PFSK-1 (cell line): ENCODE results near the gene ZNF396.

Experiments used
- FOXP2 ChIP-seq: optimal IDR thresholded peaks from 2 replicates; pipeline ENCODE3; 2011; ENCODE audit warnings: borderline replicate concordance, control low read depth, inconsistent platforms; ENCODE audit not compliant: insufficient read depth; ENCODE audit errors: extremely low read length, extremely low read depth
- POLR2AphosphoS5 ChIP-seq: IDR thresholded peaks from 2 replicates; pipeline ENCODE4 v1.6.1; 2012; ENCODE audit warnings: low read depth, mild to moderate bottlenecking, control low read depth, low read length, moderate library complexity
- SIN3A ChIP-seq: IDR thresholded peaks from 2 replicates; pipeline ENCODE4 v1.6.1; 2012; ENCODE audit warnings: mild to moderate bottlenecking, low read length, moderate library complexity, borderline replicate concordance; ENCODE audit not compliant: insufficient read depth
- TAF1 ChIP-seq: IDR thresholded peaks from 2 replicates; pipeline ENCODE4 v1.6.1; 2012; ENCODE audit warnings: low read length, control low read depth, borderline replicate concordance; ENCODE audit not compliant: insufficient read depth
- TF ChIP-seq, protein P1 (sequence below), 2 experiments: IDR thresholded peaks; 2 replicates each; pipeline versions ENCODE4 v1.6.1 to v1.8.0; 2011 to 2012; ENCODE audit warnings: low read depth in 2 of 2, low read length in 2 of 2, control low read depth in 1 of 2, inconsistent platforms in 1 of 2, mild to moderate bottlenecking in 1 of 2, moderate library complexity in 1 of 2; ENCODE audit not compliant: insufficient read depth in 1 of 2

The ZNF396 gene

DNA sequence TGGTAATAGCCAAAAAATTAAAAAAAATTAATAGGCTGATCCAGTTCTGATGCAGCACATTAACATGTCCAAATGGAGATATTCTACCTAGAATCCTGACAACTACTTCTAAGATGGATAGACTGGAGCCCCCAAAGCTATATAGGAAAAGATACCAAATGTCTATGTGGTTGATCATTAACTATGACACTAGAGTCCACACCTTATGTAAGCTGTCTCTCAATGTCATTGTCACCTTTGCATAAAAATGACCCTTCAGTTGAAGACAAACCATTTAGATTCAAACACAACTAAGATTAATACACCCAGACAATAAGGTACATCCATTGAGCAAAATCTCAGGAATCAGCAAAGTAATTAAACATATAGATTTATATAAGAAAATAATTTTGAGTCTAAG lies 14.6 kb downstream of the ZNF396 start:
- TF ChIP-seq SIN3A, result no peak
- no peak for TF ChIP-seq POLR2AphosphoS5
- TF ChIP-seq TAF1, result no peak

DNA sequence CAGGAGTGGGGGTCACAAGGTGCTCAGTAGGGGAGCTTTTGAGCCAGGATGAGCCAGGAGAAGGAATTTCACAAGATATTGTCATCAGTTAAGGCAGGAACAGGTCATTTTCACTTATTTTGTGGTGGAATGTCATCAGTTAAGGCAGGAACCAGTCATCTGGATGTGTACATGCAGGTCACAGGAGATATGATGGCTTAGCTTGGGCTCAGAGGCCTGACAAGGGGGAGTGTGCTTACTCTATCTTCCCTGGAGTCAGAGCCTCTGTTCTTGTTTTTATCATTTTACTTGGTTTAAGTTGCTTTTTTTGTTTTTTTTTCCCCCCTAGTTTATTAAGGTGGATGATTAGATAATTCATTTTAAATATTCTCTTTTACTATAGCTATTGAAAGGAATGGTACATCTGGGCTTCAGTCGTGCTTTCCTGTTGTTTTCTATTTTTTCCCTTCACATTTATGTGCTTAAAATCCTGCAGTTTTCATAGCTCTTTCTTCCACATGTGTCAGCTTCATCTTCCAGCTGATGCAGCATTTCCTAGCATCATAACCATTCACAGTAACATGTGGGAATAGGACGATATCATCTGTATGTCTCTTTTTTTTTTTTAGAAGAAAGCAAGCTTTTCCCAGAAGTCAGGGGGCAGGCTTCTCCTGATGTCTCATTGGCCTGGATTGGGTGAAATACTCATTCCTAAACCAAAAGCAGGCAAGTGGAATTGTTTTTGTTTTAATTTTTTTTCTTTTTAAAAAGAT lies 15.4 kb downstream of the ZNF396 start:
- no peak for TF ChIP-seq SIN3A
- TF ChIP-seq POLR2AphosphoS5, result no peak
- TF ChIP-seq, protein P1, sequence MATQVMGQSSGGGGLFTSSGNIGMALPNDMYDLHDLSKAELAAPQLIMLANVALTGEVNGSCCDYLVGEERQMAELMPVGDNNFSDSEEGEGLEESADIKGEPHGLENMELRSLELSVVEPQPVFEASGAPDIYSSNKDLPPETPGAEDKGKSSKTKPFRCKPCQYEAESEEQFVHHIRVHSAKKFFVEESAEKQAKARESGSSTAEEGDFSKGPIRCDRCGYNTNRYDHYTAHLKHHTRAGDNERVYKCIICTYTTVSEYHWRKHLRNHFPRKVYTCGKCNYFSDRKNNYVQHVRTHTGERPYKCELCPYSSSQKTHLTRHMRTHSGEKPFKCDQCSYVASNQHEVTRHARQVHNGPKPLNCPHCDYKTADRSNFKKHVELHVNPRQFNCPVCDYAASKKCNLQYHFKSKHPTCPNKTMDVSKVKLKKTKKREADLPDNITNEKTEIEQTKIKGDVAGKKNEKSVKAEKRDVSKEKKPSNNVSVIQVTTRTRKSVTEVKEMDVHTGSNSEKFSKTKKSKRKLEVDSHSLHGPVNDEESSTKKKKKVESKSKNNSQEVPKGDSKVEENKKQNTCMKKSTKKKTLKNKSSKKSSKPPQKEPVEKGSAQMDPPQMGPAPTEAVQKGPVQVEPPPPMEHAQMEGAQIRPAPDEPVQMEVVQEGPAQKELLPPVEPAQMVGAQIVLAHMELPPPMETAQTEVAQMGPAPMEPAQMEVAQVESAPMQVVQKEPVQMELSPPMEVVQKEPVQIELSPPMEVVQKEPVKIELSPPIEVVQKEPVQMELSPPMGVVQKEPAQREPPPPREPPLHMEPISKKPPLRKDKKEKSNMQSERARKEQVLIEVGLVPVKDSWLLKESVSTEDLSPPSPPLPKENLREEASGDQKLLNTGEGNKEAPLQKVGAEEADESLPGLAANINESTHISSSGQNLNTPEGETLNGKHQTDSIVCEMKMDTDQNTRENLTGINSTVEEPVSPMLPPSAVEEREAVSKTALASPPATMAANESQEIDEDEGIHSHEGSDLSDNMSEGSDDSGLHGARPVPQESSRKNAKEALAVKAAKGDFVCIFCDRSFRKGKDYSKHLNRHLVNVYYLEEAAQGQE (IDR thresholded peaks at IDR 0.05; ENCODE audit: insufficient read depth in 1 of 2, low read depth in 2 of 2, low read length in 2 of 2), result no peak
- no peak for TF ChIP-seq FOXP2
- TF ChIP-seq TAF1, result no peak

DNA sequence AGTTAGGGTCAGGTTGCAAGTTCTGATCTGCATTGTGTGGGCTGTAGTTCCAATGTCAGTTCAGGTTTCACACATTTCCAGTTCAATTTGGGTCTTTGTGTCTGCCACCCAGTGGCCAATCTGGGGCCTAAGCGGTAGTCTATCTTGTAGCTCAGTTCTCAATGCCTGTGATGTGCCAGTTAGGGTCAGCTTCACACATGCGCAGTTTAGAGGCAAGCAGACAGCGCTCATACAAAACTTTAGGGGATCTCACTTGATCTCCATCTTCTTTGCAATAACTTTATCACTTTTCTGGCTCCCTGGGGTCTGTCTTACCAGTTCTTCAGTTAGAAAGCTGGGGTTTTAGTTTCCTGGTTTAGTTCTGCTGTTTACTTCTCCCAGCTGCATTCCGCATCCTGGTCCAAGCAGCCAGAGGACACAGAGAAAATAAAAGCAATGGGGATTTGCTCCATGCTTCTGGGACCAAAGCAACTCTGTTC lies 22.0 kb downstream of the ZNF396 start:
- TF ChIP-seq FOXP2, result no peak
- no peak for TF ChIP-seq TAF1
- TF ChIP-seq POLR2AphosphoS5, result no peak
- TF ChIP-seq SIN3A, result no peak
- TF ChIP-seq, protein P1 (IDR thresholded peaks at IDR 0.05; ENCODE audit: insufficient read depth in 1 of 2, low read depth in 2 of 2, low read length in 2 of 2), result no peak

DNA sequence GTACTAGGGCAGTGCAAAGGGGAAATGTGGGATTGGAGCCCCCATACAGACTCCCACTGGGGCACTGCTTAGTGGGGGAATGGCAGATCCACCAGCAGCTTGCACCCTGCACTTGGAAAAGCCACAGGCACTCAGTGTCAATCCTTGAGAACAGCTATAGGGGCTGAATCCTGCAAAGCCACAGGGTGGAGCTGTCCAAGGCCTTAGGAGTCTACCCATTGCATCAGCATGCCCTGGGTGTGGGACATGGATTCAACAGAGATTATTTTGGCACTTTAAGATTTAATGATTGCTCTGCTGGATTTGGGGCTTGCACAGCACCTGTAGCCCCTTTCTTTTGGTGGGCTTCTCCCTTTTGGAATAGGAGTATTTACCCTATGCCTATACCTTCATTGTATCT lies 24.4 kb downstream of the ZNF396 start:
- TF ChIP-seq, protein P1 (IDR thresholded peaks at IDR 0.05; ENCODE audit: insufficient read depth in 1 of 2, low read depth in 2 of 2, low read length in 2 of 2), result no peak
- no peak for TF ChIP-seq SIN3A
- TF ChIP-seq FOXP2, result no peak
- TF ChIP-seq POLR2AphosphoS5, result no peak
- no peak for TF ChIP-seq TAF1

- TF ChIP-seq SIN3A, result no peak
- TF ChIP-seq, protein P1 (IDR thresholded peaks at IDR 0.05; ENCODE audit: insufficient read depth in 1 of 2, low read depth in 2 of 2, low read length in 2 of 2), result no peak
- TF ChIP-seq POLR2AphosphoS5, result no peak
- no peak for TF ChIP-seq FOXP2
- no peak for TF ChIP-seq TAF1
Observed at GRCh38 chr18:35352283-35352682, 24.9 kb downstream of the ZNF396 start.
